22Rv1 (cell line): Measurements from ENCODE around the gene ASIC1.

Source experiments
- H3K27ac ChIP-seq: fragments of 450-650 bp; 2 replicates; pipeline ENCODE4 v1.5.1; 2017
- ZFX ChIP-seq: fragments of 450-650 bp; IDR thresholded peaks from 2 replicates; pipeline ENCODE4 v1.6.1; 2017; ENCODE audit warnings: antibody characterized with exemption, borderline replicate concordance
- TF ChIP-seq, protein P1 (sequence below): fragments of 450-650 bp; IDR thresholded peaks from 2 replicates; pipeline ENCODE4 v1.5.1; 2017; ENCODE audit warnings: mild to moderate bottlenecking

Gene ASIC1

GRCh38 chr12:50079771-50080170 is 22.4 kb downstream of the ASIC1 start:
- TF ChIP-seq ZFX = no peak
- TF ChIP-seq, protein P1, sequence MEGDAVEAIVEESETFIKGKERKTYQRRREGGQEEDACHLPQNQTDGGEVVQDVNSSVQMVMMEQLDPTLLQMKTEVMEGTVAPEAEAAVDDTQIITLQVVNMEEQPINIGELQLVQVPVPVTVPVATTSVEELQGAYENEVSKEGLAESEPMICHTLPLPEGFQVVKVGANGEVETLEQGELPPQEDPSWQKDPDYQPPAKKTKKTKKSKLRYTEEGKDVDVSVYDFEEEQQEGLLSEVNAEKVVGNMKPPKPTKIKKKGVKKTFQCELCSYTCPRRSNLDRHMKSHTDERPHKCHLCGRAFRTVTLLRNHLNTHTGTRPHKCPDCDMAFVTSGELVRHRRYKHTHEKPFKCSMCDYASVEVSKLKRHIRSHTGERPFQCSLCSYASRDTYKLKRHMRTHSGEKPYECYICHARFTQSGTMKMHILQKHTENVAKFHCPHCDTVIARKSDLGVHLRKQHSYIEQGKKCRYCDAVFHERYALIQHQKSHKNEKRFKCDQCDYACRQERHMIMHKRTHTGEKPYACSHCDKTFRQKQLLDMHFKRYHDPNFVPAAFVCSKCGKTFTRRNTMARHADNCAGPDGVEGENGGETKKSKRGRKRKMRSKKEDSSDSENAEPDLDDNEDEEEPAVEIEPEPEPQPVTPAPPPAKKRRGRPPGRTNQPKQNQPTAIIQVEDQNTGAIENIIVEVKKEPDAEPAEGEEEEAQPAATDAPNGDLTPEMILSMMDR = no peak
- H3K27ac ChIP-seq = no peak overlapping the region

DNA sequence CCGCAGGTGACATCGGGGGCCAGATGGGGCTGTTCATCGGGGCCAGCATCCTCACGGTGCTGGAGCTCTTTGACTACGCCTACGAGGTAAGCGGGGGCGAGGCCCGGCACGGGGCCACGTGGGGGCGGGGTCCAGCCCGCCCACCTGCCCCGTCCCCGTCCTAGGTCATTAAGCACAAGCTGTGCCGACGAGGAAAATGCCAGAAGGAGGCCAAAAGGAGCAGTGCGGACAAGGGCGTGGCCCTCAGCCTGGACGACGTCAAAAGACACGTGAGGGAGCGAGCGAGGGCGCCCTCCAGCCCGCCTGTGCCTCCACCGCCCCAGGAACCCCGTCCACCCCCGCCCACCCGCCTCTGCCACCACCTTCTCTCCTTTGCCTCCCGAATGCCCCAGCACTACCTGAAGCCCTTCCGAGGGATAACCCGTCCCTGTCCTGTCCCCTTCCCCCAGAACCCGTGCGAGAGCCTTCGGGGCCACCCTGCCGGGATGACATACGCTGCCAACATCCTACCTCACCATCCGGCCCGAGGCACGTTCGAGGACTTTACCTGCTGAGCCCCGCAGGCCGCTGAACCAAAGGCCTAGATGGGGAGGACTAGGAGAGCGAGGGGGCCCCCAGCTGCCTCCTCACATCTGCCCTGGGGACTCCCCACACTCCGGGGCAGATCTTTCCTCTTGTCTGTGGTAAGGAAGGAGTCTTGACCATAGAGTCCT is 23.9 kb downstream of the ASIC1 start:
- TF ChIP-seq, protein P1 = no peak
- no peak for TF ChIP-seq ZFX
- H3K27ac ChIP-seq = no peak overlapping the region

GRCh38 chr12:50082644-50083043 is 25.2 kb downstream of the ASIC1 start:
- TF ChIP-seq, protein P1 = 0 out of 2 replicates have a peak, but pooled peaks have one; percentile 3
- no peak for TF ChIP-seq ZFX
- peak overlapping the region; percentile 37 for H3K27ac ChIP-seq

DNA sequence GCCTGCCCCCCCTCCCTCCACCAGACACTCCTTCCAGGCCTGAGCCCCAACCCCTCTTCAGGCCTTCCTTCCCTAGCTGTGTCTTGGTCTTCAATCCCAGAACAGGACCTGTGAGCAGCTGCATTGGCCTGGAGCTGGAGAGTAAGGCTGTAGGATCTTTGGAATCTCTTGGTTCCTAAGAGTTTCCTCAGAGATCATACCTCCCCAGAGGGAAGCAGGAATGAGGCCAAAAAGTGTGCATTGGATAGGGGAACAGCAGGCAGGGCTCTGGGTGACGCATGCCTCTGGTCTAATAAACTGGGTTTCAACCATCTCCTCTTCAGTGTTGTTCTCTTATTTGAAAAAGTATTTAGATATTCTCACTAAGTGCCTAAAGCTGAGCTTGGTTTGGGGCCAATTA is 25.9 kb downstream of the ASIC1 start:
- H3K27ac ChIP-seq = peak overlapping the region; percentile 37
- no peak for TF ChIP-seq ZFX
- TF ChIP-seq, protein P1 = no peak

GRCh38 chr12:50084409-50084774 is 27.0 kb downstream of the ASIC1 start:
- H3K27ac ChIP-seq = peak overlapping the region; percentile 88

GRCh38 chr12:50084775-50085614 is 27.6 kb downstream of the ASIC1 start, which contains the start of gene SMARCD1:
SMARCD1 (plus strand) TSS chr12:50085342; CDS start chr12:50085370, 28 bp downstream.
- no peak for TF ChIP-seq ZFX
- TF ChIP-seq, protein P1 = peak; percentile 99
- peak within 1 kb of the TSS; percentile 88 for H3K27ac ChIP-seq

- TF ChIP-seq, protein P1 = no peak
- no peak for TF ChIP-seq ZFX
- peak overlapping the region; percentile 88 for H3K27ac ChIP-seq
These were observed 28.2 kb downstream of the ASIC1 start for GRCh38 chr12:50085615-50086072.
